NCI-H526 treated with DMSO at 0.1 percent for 48 hours (cell line): ENCODE measurements around the gene LRP5.
A peak's percentile ranks its signal among the peaks of the same experiment; 100 is the strongest.
"Not testable (repeated sequence)": the region's sequence is repeated elsewhere in the genome, so short reads cannot be mapped to it uniquely, and the experiment has no call there.

Experiments
- DNase-seq: peaks from one replicate; lab custom pipeline; 2025; lab: John Stamatoyannopoulos, UW

LRP5 gene

DNA sequence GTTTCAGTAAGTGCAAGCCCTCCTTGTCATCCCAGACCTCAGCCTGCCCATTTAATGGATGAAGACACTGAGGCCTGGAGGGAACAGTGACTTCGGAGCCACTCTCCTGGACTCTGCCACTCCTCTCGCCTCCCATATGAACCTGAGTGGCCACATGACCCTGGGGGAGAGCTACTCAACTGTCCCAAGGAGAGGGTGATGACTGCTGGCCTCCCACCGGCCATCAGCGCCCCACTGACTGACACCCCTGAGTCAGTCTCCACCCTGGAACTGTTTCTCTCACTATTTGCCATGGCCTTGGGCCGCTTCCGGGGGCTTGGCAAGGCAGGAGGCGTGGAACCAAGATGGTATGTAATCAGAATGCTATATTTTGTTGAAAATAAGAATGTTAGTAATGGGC, 17.1 kb downstream of the LRP5 start:
- no peak for DNase-seq

DNA sequence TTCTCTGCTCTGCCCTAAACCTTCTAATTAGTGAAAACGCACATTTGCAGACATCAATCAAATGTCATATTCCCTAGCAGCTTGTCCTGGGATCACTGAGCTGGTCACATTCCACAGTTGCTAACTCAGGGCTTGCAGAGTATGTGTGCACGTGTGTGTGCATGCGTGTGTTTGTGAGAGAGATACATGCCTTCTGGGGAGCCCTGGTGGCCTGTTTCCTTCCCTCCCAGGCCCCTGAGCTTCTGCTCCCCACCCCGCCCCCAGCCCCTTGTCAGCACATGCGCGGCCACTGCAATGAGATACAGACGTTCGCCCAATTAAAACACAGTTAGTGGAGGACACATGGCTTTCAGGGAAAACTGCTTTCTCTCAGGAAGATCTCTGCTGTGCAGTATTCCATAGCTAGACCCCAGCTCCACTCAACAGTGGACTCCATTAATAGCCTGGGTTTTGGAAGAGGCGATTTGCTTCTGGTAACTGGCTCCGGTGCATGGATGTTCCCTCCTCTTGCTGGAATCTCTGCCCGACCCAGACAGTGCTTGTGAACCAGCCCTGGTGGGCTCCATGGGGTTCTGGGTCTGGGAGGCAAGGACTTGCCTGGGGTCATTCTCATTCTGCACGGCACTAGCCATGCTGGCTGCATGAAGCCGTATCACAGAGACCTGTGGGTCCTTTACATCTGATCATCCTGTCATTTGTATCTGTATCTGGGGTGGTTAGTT, 17.7 kb downstream of the LRP5 start:
- DNase-seq = peak; percentile 25

DNA sequence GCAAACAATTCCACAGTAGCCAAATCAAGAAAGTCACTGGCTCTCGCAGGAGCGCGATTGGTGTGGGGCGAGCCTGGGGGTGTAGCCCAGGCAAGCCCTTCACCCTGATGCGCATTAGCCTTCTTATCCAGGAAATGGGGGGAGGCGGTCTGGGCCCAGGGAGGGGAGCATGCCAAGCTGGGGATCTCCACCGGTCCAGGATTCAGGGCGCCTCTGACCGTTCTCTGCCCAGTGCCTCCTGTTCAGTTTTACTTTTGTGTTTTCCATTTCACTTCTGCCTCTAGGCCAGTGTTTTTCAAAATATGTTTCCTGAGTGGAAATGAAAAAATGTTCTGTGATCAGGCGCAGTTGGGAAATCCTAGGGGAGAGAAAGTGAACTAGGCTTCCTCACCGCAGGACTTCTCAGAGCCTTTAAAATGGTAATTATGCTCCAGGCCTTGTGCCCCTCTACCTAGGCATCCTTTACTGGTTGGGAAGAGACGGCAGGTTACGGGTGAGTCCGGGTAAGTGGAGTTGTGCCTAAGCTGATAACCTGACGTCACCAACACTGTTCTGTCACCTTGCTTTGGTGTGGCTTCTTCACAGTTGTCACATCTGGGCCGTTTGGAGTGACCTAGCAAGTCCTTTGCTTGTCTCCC, 18.4 kb downstream of the LRP5 start:
- no peak for DNase-seq

DNA sequence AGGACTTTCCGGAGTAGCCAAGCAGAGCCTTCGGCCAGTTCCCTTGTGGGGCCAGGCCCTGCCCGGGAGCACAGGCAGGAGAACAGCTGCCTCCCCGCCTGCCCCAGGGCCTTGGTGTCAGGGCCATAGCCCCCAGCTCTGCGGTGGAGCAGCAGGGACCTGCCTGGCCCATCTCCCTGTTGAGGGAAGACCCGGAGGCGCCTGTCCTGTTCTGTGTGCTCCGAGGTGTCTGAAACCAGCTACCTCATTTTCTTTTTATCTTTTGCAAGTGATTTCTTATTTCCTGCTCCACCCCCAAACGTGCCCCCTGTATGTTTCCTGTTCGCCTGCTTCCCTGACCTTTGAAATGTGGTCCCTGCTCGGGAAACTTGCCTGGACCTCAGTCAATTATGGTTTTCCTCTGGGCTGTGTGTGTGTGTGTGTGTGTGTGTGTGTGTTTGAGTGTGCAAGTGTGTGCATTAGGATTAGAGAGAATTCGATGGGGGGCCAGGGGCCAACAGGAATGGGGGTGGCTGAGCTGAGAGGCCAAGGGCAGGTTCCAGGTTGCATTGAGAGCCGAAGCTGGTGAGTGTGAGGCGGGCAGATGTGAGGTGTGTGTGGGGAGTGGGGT, 19.1 kb downstream of the LRP5 start:
- DNase-seq = no peak

- DNase-seq = no peak
These were observed 19.8 kb downstream of the LRP5 start for GRCh38 chr11:68332186-68332585.

DNA sequence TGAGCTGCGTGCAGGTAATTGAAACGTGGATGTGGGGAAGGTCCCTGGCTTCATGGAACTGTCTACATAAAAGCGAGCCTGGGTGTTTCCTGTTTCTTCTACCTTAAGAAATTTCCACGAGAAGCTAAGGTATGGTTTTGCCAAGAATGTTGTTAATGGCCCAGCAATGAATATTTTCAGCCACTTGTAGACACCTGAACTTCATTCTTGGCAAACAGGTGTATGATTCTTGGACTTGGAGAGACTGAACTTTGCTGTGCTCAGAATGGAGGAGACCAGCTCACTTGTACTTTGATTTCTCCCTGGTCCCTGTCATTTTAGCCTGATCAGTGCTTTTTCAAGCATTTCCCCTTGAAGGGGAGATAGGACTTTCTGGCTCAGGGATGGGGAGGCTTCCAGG, 20.8 kb downstream of the LRP5 start:
- no peak for DNase-seq

DNA sequence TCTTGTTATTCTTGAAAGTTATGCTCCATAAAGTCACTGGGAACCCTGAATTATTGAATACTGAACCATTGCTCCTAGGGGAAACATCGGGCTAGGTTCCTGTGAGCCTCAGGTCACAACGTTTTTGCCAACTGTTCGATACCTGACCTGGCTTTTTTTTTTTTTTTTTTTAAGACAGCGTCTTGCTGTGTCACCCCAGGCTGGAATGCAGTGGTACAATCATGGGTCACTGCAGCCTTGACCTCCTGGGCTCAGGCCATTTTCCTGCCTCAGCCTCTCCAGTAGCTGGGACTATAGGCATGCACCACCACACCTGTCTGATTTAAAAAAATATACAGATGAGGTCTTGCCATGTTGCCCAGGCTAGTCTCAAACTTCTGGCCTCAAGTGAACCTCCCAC, 22.5 kb downstream of the LRP5 start:
- DNase-seq = no peak

- no peak for DNase-seq
These were observed 23.3 kb downstream of the LRP5 start for GRCh38 chr11:68335683-68336082.

DNA sequence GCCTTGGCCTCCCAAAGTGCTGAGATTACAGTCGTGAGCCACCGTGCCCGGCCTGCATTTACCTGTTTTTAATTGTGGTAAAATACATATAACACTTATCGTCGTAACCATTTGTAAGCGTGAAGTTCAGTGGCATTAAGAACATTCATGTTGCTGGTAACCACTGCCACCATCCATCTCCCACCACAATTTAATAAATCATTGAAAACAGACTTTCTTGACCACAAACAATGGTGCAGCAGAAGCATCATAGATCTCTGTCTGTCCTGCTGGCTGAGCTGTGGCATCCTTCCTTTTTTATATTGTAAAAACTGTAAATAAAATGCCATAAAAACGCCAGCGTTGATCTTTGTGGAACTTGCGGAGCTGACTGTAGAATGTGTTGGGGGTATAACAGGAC, 24.3 kb downstream of the LRP5 start:
- DNase-seq = no peak

- DNase-seq = no peak
These were observed 25.0 kb downstream of the LRP5 start for GRCh38 chr11:68337399-68337835.

DNA sequence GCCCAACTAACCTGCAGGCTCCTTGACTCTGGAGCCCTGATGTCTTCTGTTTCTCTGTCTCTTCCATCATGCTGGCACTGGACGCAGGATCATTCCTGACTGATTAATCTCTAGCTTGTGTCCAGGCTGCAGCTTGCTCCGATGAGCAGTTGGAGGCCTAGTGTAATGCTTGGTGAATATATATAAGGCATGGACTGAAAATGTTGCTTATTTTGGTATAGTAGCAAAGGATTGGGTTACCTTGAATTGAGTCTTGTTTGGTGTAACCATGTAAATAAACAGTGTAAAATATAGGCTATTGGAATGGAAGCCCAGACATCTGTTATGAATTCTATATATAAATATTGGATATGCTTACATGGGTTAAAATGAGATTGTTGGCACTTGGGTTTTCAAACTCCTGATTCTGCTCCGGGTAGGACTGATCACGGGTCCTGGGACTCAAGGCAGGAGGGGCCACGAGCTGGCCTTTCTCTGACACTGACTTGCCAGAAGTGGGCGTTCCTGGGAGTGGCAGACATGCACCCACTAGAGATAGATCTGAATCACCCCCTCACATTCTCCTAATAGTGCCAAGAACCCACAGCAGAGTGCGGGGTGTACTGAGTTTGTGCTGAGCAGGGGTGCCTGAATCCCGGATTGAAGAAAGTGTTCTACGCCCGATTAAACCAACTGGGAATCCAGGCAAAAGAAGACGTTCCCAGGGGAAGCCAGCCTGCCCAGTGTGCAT, 25.8 kb downstream of the LRP5 start:
- no peak for DNase-seq

GRCh38 chr11:68340003-68340767, 27.8 kb downstream of the LRP5 start:
- DNase-seq = no peak

GRCh38 chr11:68340784-68341556, 28.6 kb downstream of the LRP5 start:
- no peak for DNase-seq

GRCh38 chr11:68341557-68342458, 29.4 kb downstream of the LRP5 start:
- DNase-seq = no peak

DNA sequence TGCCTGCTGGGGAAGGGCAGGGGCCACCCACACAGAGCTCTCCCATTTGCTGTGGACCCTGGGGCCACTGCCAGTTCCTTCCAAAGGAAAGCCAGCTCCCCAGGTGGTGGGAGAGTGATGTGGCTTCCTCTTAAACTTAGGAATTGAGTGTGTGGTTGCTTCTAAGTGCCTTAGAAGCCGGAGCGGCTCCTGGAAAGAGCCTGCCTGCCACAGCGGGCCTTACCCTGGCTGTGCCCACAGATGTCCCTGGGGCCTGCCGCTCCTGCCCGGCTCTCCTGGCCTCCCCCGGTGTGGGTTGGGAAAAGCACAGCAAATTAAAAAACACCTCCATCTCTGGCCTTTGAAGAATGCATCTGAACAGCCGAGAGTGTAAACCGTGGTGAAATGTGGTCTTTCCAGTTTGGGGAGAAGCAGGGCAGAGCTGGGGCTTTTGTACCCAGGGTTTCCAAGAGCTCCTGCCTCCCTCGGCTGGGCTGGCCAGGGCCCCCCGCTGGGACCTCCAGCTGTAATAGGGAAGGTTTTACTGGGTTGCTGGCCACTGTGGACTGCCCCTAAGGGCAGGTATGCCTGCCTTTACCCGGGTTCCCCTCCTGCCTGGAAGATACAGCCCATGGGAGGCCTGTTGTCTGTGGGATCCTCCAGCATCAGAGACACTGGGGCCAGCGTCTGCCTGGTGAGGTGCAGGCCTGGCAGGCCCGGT, 30.2 kb downstream of the LRP5 start:
- DNase-seq = peak; percentile 59

- peak; percentile 32 for DNase-seq
These were observed 31.4 kb downstream of the LRP5 start for GRCh38 chr11:68343761-68344256.

GRCh38 chr11:68344821-68345220, 32.4 kb downstream of the LRP5 start:
- DNase-seq = not testable (repeated sequence)

DNA sequence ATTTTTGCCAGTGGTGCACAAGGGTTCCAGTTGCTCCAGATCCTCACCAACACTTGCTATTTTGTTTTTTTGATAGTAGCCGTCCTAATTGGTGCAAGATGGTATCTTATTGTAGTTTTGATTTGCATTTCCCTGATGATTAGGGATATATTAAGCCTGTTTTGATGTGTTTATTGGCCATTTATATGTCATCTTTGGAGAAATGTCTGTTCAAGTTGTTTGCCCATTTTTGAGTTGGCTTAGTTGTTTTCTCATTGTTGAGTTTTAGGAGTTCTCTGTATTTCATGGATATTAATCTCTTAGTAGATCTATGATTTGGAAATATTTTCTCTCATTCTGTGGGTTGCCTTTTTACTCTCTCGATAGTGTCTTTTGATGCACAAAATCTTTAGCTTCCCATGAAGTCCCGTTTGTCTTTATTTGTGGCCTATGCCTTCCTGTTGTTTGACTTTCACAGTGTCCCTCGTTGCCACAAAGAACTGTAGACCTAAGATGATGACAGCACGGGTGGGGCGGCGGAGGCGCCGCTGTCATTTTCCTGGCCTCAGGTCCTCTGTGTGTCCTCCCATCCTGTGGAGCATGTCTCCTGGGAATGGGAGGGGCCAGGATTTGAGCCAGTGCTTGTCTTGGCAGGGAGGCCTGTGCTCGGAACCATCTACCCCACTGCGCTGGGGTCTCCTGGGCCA, 33.5 kb downstream of the LRP5 start:
- no peak for DNase-seq

GRCh38 chr11:68346462-68346790, 34.0 kb downstream of the LRP5 start:
- DNase-seq = no peak
